Lung (tissue), 12 donors: ENCODE results near the gene KRT4. TPM values are rescaled to one million over a fixed set of nuclear protein-coding genes. Genes with fewer than 3 reads are reported as not detected.

Experiments used
- ATAC-seq: fragments of 200-7000 bp; cut with Tn5 transposase; one replicate; pipeline ENCODE4 v1.9.1; 2020; ENCODE audit warnings: moderate number of reproducible peaks; ENCODE audit not compliant: insufficient read depth, low FRiP score
- DNase-seq, 3 donors: peaks; one replicate each; pipeline ENCODE4 v3.0.0-alpha.2; 2013 to 2017
- H3K27ac ChIP-seq, 2 donors: one replicate each; pipeline ENCODE4 v1.5.1; 2013; ENCODE audit warnings: mild to moderate bottlenecking in 2 of 2, moderate library complexity in 2 of 2, control low read depth in 1 of 2, inconsistent platforms in 1 of 2, low read depth in 1 of 2, low read length in 1 of 2
- H3K27me3 ChIP-seq, 3 donors: one replicate each; pipeline ENCODE4 v1.5.1; 2013; ENCODE audit warnings: low read length in 2 of 3; ENCODE audit not compliant: control insufficient read depth in 3 of 3, insufficient read depth in 3 of 3
- H3K36me3 ChIP-seq, 4 donors: one replicate each; pipeline ENCODE4 v1.5.1; 2013; ENCODE audit warnings: low read length in 4 of 4, mild to moderate bottlenecking in 1 of 4, moderate library complexity in 1 of 4; ENCODE audit not compliant: control insufficient read depth in 4 of 4, insufficient read depth in 4 of 4
- H3K4me1 ChIP-seq, 5 donors: one replicate each; pipeline ENCODE4 v1.5.1; 2013; ENCODE audit warnings: low read length in 5 of 5, mild to moderate bottlenecking in 2 of 5, moderate library complexity in 1 of 5; ENCODE audit not compliant: control insufficient read depth in 5 of 5, insufficient read depth in 5 of 5
- H3K4me3 ChIP-seq: one replicate; pipeline ENCODE4 v1.5.1; 2013; ENCODE audit warnings: mild to moderate bottlenecking, control low read depth, moderate library complexity
- H3K9ac ChIP-seq, 2 donors: one replicate each; pipeline ENCODE4 v1.5.1; 2013; ENCODE audit warnings: low read length in 2 of 2, control low read depth in 1 of 2; ENCODE audit not compliant: insufficient read depth in 1 of 2
- H3K9me3 ChIP-seq, 4 donors: one replicate each; pipeline ENCODE4 v1.5.1; 2013; ENCODE audit warnings: low read length in 3 of 4, mild to moderate bottlenecking in 1 of 4, moderate library complexity in 1 of 4; ENCODE audit not compliant: control insufficient read depth in 4 of 4, insufficient read depth in 3 of 4
- CTCF ChIP-seq: IDR thresholded peaks from 2 replicates; pipeline ENCODE4 v1.5.1; 2012; ENCODE audit warnings: mild to moderate bottlenecking; ENCODE audit errors: control extremely low read depth, extremely low read depth
- WGBS, 2 donors: extraction: QIAGEN DNeasy Blood & Tissue Kit; methylation state at CpG; one replicate each; pipeline ENCODE4 v1.1.7; 2013; 5-methylcytosine and 5-hydroxymethylcytosine counted together
- polyA plus RNA-seq, 2 donors: library from polyadenylated mRNA; stranded (reverse); fragments of 200-250 nt; gene quantifications; one replicate each; pipeline ENCODE4 v1.2.1, GENCODE V29; 2013
- total RNA-seq, 2 donors: library from RNA; depleted of rRNA in 1 of 2; stranded (reverse); fragments of >200 nt in 1 of 2; gene quantifications; one replicate each; pipeline ENCODE4 v1.2.1, GENCODE V29; 2014 to 2021
- donor health status: control.
- donor health status: control.
- donor health status: Bipolar disorder and iron deficiency.
- donor health status: healthy.
- donor health status: DM: yes; HTN: yes; CAD: no.

KRT4 gene
- total and polyA plus RNA-seq, 4 donors = 1.3 to 7.7 (median 3.4) TPM

- no peak for ATAC-seq
- WGBS, 2 donors = 93 to 95% methylated on average over 4 of the region's 4 CpGs
- Histone ChIP-seq H3K36me3 (no peaks in the 10 kb centered on the region), H3K9ac (no peak overlapping the region), H3K27ac (no peak overlapping the region), H3K4me1 (no peaks in the 10 kb centered on the region), H3K9me3 (peaks cover 0 to 1% (median 0%) of the 10 kb centered on the region in 4 donors), H3K4me3 (no peak overlapping the region), H3K27me3 (peaks cover 0 to 53% (median 0%) of the 10 kb centered on the region in 3 donors)
- TF ChIP-seq CTCF = no peak
- DNase-seq = no peak
Measured at GRCh38 chr12:52782502-52782901, 31.4 kb downstream of the KRT4 start.

DNA sequence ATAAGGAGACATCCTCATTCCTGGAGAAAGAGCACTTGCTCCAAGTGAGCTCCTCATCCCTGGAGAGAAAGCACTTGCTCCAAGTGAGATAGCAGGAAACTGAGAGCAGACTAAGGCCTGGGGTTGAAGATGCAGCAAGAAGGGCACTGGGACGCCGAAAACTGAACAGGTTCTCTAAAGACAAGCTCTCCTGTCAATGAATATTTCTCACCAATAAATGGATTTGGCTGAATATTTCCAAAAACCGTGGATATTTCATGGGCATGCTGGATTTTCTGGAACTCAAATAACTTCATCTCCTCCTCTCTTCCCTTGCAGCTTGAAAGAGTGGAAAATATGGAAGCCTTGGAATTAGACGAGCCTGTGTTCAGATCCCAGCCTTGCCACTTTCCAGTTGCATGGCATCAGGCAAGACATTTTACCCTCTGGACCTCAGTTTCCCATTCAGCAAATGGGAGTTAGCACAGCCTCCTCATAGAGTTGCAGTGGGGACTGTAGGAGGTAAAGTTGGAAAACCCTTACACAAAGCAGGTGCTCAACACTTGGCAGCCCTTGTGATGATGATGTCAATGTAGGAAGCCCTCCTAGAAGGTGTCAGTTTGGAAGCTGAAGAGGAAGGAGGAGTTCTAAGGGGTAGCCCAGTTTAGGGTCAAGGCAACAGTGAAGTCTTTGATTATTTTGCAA, 32.4 kb downstream of the KRT4 start:
- no peak overlapping the region for H3K9ac ChIP-seq
- ATAC-seq (no peak), DNase-seq (no peak)
- no peak overlapping the region for H3K4me3 ChIP-seq
- WGBS, 2 donors = 79 to 87% methylated on average over 4 of the region's 4 CpGs
- H3K27ac ChIP-seq = no peak overlapping the region
- H3K27me3 ChIP-seq = peaks cover 0 to 53% (median 0%) of the 10 kb centered on the region in 3 donors
- H3K4me1 ChIP-seq = no peaks in the 10 kb centered on the region
- peaks cover 0 to 1% (median 0%) of the 10 kb centered on the region in 4 donors for H3K9me3 ChIP-seq
- H3K36me3 ChIP-seq = no peaks in the 10 kb centered on the region
- no peak for TF ChIP-seq CTCF

DNA sequence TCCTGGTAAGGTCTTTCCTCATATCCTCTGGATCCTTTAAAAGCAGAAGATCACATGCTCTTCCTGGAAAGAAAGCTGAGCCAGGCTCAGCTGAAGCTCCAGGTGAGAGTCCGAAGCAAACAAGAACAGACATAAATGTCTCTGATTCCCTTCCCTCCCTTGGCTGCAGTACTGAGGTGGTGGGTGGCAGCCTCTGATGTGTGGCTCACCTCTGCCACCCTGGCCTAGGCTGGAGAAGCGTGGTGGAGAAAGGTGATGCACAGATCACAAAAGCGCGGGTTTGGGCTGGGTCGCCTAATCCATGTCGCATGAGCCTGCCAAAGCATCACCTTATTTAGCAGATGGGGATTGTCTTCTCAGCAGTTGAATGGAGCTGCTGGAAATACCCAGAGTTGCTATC, 34.0 kb downstream of the KRT4 start:
- Histone ChIP-seq H3K9me3 (peaks cover 0 to 1% (median 0%) of the 10 kb centered on the region in 4 donors), H3K4me3 (no peak overlapping the region), H3K4me1 (no peaks in the 10 kb centered on the region), H3K36me3 (no peaks in the 10 kb centered on the region), H3K9ac (no peak overlapping the region), H3K27me3 (peaks cover 0 to 48% (median 0%) of the 10 kb centered on the region in 3 donors), H3K27ac (no peak overlapping the region)
- no peak for ATAC-seq
- WGBS, 2 donors = 91% methylated on average over 6 of the region's 6 CpGs
- TF ChIP-seq CTCF = no peak
- DNase-seq = no peak

- Histone ChIP-seq H3K36me3 (no peaks in the 10 kb centered on the region), H3K9ac (no peak overlapping the region), H3K27me3 (peaks cover 0 to 44% (median 0%) of the 10 kb centered on the region in 3 donors), H3K9me3 (peaks cover 0 to 1% (median 0%) of the 10 kb centered on the region in 4 donors), H3K27ac (no peak overlapping the region), H3K4me3 (no peak overlapping the region), H3K4me1 (no peaks in the 10 kb centered on the region)
- no peak for ATAC-seq
- TF ChIP-seq CTCF = no peak
- DNase-seq = no peak
- WGBS, 2 donors = 85 to 96% methylated on average over 2 of the region's 2 CpGs
Measured at GRCh38 chr12:52778833-52779232, 35.1 kb downstream of the KRT4 start.
